GM21423 (cell line): ENCODE measurements around the gene RNF215.

Experiments used
- ATAC-seq: cut with Tn5 transposase; IDR thresholded peaks from one replicate; pipeline ENCODE4 v1.9.1; 2021; ENCODE audit warnings: mild to moderate bottlenecking, moderate library complexity; ENCODE audit not compliant: unreplicated experiment

Gene RNF215

GRCh38 chr22:30397656-30398635, 10.7 kb upstream of the RNF215 start:
- no peak for ATAC-seq

GRCh38 chr22:30396871-30397655, 9.9 kb upstream of the RNF215 start, which contains the start of gene SEC14L2:
SEC14L2 (plus strand) TSS chr22:30397018; CDS start chr22:30397117, 99 bp downstream.
- no peak for ATAC-seq

- no peak for ATAC-seq
Measured at GRCh38 chr22:30393885-30394284, 6.7 kb upstream of the RNF215 start.

- ATAC-seq, result no peak
Measured at GRCh38 chr22:30393322-30393680, 6.1 kb upstream of the RNF215 start.

GRCh38 chr22:30392661-30393321, 5.6 kb upstream of the RNF215 start:
- no peak for ATAC-seq

GRCh38 chr22:30390974-30391691, 3.9 kb upstream of the RNF215 start:
- no peak for ATAC-seq

GRCh38 chr22:30386608-30386959, 627 bp downstream of the RNF215 start:
- no peak for ATAC-seq

GRCh38 chr22:30385942-30386341, 1.3 kb downstream of the RNF215 start:
- ATAC-seq, result no peak

GRCh38 chr22:30383061-30383460, 4.2 kb downstream of the RNF215 start:
- ATAC-seq, result no peak

- ATAC-seq, result no peak
Measured at GRCh38 chr22:30382340-30382739, 4.9 kb downstream of the RNF215 start.

- no peak for ATAC-seq
Measured at GRCh38 chr22:30381264-30381663, 5.9 kb downstream of the RNF215 start.

- ATAC-seq, result no peak
Measured at GRCh38 chr22:30380011-30380410, 7.2 kb downstream of the RNF215 start.

- no peak for ATAC-seq
Measured at GRCh38 chr22:30375312-30375849, 11.8 kb downstream of the RNF215 start.

- ATAC-seq, result no peak
Measured at GRCh38 chr22:30373331-30374325, 13.6 kb downstream of the RNF215 start.

- no peak for ATAC-seq
Measured at GRCh38 chr22:30372915-30373314, 14.3 kb downstream of the RNF215 start.

GRCh38 chr22:30371981-30372380, 15.2 kb downstream of the RNF215 start:
- no peak for ATAC-seq

- no peak for ATAC-seq
Measured at GRCh38 chr22:30371321-30371720, 15.9 kb downstream of the RNF215 start.

GRCh38 chr22:30370641-30371230, 16.5 kb downstream of the RNF215 start:
- no peak for ATAC-seq

- no peak for ATAC-seq
Measured at GRCh38 chr22:30368420-30368819, 18.8 kb downstream of the RNF215 start.
